HG03039 (cell line): ENCODE measurements around the gene PPP1R18.
"Not testable (repeated sequence)": the region's sequence is repeated elsewhere in the genome, so short reads cannot be mapped to it uniquely, and the experiment has no call there.

Source experiments
- ATAC-seq: cut with Tn5 transposase; IDR thresholded peaks from one replicate; pipeline ENCODE4 v1.9.1; 2021; ENCODE audit warnings: mild to moderate bottlenecking, moderate library complexity; ENCODE audit not compliant: unreplicated experiment

PPP1R18 gene

GRCh38 chr6:30719791-30720737, 33.6 kb upstream of the PPP1R18 start, which contains the start of gene TUBB:
TSS of gene TUBB (plus strand) at chr6:30720352. CDS start at chr6:30720507, 155 bp downstream.
- peak; percentile 33 for ATAC-seq

DNA sequence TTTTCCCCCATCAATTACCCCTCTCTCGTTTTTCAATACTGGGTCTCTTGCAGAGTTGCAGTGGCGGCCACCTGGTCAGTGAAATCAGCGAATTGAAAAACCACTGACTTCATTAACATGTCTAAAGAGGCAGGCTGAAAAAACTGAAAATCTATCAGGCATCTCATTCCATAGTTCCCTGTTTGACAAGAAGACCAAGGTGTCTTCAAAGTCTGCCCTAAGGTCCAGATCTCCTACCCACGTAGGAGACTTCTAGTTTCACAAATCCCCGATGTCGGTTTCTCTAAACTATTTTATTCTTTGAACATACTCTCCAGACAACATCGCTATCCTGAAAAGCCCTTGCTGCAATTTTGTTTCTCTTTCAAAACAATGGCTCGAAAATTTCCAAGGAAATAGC, 32.9 kb upstream of the PPP1R18 start:
- ATAC-seq = no peak

- not testable (repeated sequence) for ATAC-seq
These were observed 31.6 kb upstream of the PPP1R18 start for GRCh38 chr6:30717845-30718720.

- peak; percentile 55 for ATAC-seq
These were observed 30.8 kb upstream of the PPP1R18 start, which contains the start of gene MDC1 for GRCh38 chr6:30717129-30717844. TSS of gene MDC1 (minus strand) at chr6:30717281. CDS start at chr6:30715175, 2,106 bp downstream.

GRCh38 chr6:30716879-30717128, 30.4 kb upstream of the PPP1R18 start:
- ATAC-seq = no peak

- no peak for ATAC-seq
These were observed 27.8 kb upstream of the PPP1R18 start for GRCh38 chr6:30714263-30714662.

DNA sequence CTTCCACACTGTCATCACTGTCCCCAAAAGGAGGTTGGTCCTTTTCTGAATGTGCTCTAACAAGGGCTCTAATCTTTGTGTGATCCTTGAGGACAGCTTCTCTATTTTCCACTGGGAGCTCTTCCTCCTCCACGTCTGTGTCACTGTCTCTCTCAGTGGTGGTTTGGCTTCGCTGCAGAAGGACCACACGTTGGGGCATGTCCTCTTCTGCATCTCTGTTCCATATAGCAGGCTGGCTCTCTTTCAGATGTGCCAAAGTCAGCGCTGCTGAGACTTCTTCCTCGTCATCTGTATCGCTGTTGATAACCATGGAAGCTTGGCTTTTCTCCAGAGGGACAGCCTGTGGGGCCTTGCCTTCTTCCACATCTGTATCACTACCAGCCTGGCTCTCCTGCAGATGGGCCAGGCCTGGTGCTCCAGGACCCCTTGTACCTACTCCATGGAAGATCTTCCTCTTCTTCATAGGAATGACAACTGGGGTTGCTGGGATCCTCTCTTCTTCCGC, 26.0 kb upstream of the PPP1R18 start:
- no peak for ATAC-seq

- ATAC-seq = no peak
These were observed 25.4 kb upstream of the PPP1R18 start for GRCh38 chr6:30711758-30712380.

- ATAC-seq = no peak
These were observed 22.8 kb upstream of the PPP1R18 start for GRCh38 chr6:30709101-30709868.

GRCh38 chr6:30707281-30707850, 20.9 kb upstream of the PPP1R18 start:
- ATAC-seq = no peak

- no peak for ATAC-seq
These were observed 19.2 kb upstream of the PPP1R18 start for GRCh38 chr6:30705620-30706019.

DNA sequence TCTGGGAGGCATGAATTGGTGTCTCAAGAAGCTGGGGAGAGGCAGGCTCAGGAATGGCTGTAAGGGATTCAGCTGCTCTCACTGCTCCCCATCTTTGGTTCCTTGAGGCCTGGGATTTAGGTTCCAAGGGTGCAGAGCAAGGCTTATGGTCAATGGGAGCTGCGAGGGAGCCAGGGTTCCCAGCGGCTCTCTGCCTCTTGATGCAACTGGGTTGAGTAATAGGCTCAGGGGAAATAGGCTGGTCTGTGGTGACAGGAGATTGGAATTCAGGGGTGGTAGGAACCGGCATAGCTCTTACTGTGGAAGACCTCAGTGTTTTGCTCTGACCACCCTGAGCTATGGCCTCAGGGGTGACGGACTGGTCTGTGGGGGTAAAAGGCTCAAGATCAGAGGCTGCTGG, 17.4 kb upstream of the PPP1R18 start:
- no peak for ATAC-seq

DNA sequence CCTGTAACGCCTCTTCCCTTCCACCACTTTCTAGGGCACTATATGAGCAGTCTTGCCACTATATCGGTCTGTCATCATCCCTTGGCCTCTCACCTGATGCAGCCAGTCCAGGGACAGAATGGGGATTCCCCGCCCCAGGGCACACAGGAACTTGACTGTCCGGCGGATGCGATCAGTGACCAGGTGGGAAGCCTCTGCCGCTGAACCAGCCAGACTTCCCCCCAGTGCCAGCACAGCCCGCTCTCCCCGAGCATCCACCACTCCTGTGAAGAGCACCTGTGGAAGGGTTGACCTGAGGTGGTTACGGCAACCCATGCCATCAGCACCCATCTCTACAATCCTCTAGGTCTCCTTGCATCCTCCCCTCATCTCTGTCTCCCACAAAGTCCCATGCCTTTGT, 16.6 kb upstream of the PPP1R18 start:
- ATAC-seq = no peak

- ATAC-seq = no peak
These were observed 13.9 kb upstream of the PPP1R18 start for GRCh38 chr6:30700340-30700739.

DNA sequence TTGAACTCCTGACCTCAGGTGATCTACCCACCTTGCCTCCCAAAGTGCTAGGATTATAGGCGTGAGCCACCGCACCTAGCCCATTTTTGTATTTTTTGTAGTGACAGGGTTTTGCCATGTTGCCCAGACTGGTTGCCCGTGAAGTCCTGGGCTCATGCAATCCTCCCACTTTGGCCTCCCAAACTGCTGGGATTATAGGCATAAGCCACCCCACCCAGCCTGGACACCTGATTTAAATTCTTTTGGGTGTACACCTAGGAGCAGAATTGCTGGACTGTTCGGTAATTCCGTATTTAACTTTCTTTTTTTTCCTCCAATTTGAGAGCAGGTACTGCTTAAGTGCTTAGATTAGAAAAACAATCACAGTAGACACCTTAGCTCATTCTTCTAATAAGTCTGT, 10.0 kb upstream of the PPP1R18 start:
- ATAC-seq = no peak

DNA sequence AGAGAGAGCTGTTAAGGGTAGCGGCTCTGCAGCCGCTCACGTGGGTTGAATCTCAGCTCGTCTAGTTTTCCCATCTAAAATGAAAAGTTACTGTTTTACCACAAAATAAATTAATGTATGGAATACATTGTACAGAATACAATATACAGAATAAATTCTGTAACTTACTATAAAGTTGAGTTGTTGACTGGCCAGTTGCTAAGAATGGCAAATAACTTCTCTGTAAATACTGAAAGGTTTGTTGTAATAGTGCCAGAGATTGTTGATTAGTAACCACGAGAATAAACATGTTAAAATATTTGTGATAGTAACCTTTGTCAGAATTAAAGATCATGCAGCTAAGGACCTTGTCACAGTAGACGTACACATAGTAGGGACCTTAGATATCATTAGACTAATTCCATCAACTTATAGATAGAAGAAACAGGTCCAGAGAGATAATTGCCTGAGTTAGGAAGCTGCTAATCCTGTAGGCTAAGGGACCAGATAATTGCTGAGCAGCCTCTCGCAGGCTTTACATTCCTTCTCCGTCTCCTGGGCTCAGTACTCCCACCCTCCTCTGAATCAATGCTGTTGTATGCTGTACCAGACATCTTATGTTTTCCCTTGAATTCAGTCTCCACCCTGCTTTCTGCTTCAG, 4.9 kb upstream of the PPP1R18 start:
- ATAC-seq = no peak

- ATAC-seq = peak; percentile 39
These were observed 4.2 kb upstream of the PPP1R18 start, which contains the start of gene NRM for GRCh38 chr6:30690403-30691207. TSS of gene NRM (minus strand) at chr6:30690984. CDS start at chr6:30690974, 10 bp downstream.

DNA sequence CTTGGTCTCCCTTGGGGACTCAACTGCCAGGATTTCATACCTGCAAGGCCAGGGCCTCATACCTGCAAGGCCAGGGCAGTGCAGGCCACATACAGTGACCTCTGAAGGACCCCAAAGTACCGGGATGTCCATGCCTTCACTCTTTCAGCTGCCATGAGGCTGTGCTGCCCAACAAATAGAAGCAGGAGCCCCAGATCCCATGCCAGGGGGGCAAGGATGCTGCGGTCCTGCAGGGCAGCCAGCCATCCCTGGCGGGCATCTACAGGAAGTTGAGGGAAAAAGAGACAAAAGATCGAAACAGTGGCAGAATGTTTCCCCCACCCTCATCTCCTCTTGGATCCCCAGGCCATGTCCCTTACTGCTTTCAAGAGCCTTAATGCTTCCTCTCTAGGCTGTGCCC, 3.5 kb upstream of the PPP1R18 start:
- ATAC-seq = no peak
